ENCODE data around the gene ASTL.

GRCh38 chr2:96171831-96172230, 33.5 kb upstream of the ASTL start:
- TF ChIP-seq YY1 (IDR thresholded peaks at IDR 0.05; ENCODE audit: insufficient read depth, insufficient read length) (no peak), ZNF274 (IDR thresholded peaks at IDR 0.05; ENCODE audit: low read depth, low read length) (no peak), SUZ12 (IDR thresholded peaks at IDR 0.05; ENCODE audit: extremely low read depth, insufficient read depth, insufficient read length) (no peak)

All from NT2/D1 (cell line).